ENCODE measurements around the gene WFS1.

Gene WFS1

GRCh38 chr4:6338175-6338950, 68.7 kb downstream of the WFS1 start:
- Histone ChIP-seq H3K4me3 (replicated peaks; ENCODE audit: low read depth, low read length) (no peak overlapping the region), H3K36me3 (ENCODE audit: control insufficient read depth, insufficient read depth, low read length) (no peaks in the 10 kb centered on the region), H3K27me3 (replicated peaks; ENCODE audit: control insufficient read depth, insufficient read depth, low read length) (peaks cover 6% of the 10 kb centered on the region)
- no peak for TF ChIP-seq CTCF (IDR thresholded peaks at IDR 0.05; ENCODE audit: insufficient read depth, low read length, poor library complexity, severe bottlenecking)
- DNase-seq (ENCODE audit: extremely low read depth, insufficient read length): no peak

GRCh38 chr4:6338951-6339817, 69.5 kb downstream of the WFS1 start:
- no peak overlapping the region for H3K4me3 ChIP-seq (replicated peaks; ENCODE audit: low read depth, low read length)
- H3K36me3 ChIP-seq (ENCODE audit: control insufficient read depth, insufficient read depth, low read length): no peaks in the 10 kb centered on the region
- TF ChIP-seq CTCF (IDR thresholded peaks at IDR 0.05; ENCODE audit: insufficient read depth, low read length, poor library complexity, severe bottlenecking): no peak
- peaks cover 6% of the 10 kb centered on the region for H3K27me3 ChIP-seq (replicated peaks; ENCODE audit: control insufficient read depth, insufficient read depth, low read length)
- DNase-seq (ENCODE audit: extremely low read depth, insufficient read length): no peak

GRCh38 chr4:6339818-6340445, 70.3 kb downstream of the WFS1 start:
- Histone ChIP-seq H3K27me3 (replicated peaks; ENCODE audit: control insufficient read depth, insufficient read depth, low read length) (peaks cover 6% of the 10 kb centered on the region), H3K36me3 (ENCODE audit: control insufficient read depth, insufficient read depth, low read length) (no peaks in the 10 kb centered on the region), H3K4me3 (replicated peaks; ENCODE audit: low read depth, low read length) (no peak overlapping the region)
- TF ChIP-seq CTCF (IDR thresholded peaks at IDR 0.05; ENCODE audit: insufficient read depth, low read length, poor library complexity, severe bottlenecking): no peak
- DNase-seq (ENCODE audit: extremely low read depth, insufficient read length): no peak

GRCh38 chr4:6340446-6341015, 70.9 kb downstream of the WFS1 start:
- no peaks in the 10 kb centered on the region for H3K36me3 ChIP-seq (ENCODE audit: control insufficient read depth, insufficient read depth, low read length)
- H3K4me3 ChIP-seq (replicated peaks; ENCODE audit: low read depth, low read length): no peak overlapping the region
- TF ChIP-seq CTCF (IDR thresholded peaks at IDR 0.05; ENCODE audit: insufficient read depth, low read length, poor library complexity, severe bottlenecking): no peak
- H3K27me3 ChIP-seq (replicated peaks; ENCODE audit: control insufficient read depth, insufficient read depth, low read length): peaks cover 6% of the 10 kb centered on the region
- DNase-seq (ENCODE audit: extremely low read depth, insufficient read length): no peak

GRCh38 chr4:6341696-6342095, 72.0 kb downstream of the WFS1 start:
- Histone ChIP-seq H3K36me3 (ENCODE audit: control insufficient read depth, insufficient read depth, low read length) (no peaks in the 10 kb centered on the region), H3K27me3 (replicated peaks; ENCODE audit: control insufficient read depth, insufficient read depth, low read length) (peaks cover 6% of the 10 kb centered on the region), H3K4me3 (replicated peaks; ENCODE audit: low read depth, low read length) (no peak overlapping the region)
- DNase-seq (ENCODE audit: extremely low read depth, insufficient read length): no peak
- no peak for TF ChIP-seq CTCF (IDR thresholded peaks at IDR 0.05; ENCODE audit: insufficient read depth, low read length, poor library complexity, severe bottlenecking)
